Activated CD4-positive, alpha-beta T cell treated with anti-CD3 and anti-CD28 coated beads, Interleukin-10, Interleukin-2, amounts not matched to agents 100 ng/mL and 50 ng/mL, durations not matched to agents 16 hours and 8 hours (primary cell): ENCODE measurements around the gene AURKAIP1.

ENCODE experiments used
- DNase-seq: peaks from one replicate; pipeline ENCODE4 v3.0.0-alpha.2; 2020

Gene AURKAIP1

GRCh38 chr1:1345860-1346500, 29.0 kb downstream of the AURKAIP1 start:
- DNase-seq = no peak

GRCh38 chr1:1345384-1345783, 29.6 kb downstream of the AURKAIP1 start:
- DNase-seq = no peak

DNA sequence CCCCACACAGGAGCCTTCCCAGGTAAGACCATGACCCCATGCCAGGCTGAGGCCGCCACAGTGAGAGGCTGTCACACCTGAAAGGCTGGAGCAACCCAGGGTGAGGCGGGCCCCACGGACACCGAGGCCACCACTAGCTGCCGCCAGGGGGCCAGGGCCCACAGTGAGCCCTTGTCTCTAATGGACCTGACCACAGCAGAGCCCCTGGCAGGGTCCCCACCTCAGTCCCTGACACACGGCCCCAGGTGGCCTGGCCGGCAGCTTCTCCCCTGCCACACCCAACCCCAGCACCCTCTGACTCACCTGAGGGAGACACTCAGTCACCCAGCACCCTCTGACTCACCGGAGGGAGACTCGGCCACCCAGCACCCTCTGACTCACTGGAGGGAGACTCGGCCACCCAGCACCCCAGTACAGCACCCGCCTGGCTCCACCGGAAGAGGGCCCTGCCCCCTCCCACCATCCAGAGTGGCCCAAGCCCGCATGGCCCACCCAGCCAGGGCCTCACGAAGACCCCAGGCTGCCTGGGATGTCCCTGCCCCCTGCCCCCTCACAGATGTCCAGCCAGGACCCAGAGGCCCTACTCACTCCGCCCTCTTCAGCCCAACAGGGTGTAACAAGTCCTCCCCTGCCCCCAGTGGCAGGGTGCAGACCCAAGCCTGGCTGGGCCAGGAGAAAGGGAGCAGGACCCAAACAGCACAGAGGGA, 30.2 kb downstream of the AURKAIP1 start:
- peak; percentile 72 for DNase-seq

DNA sequence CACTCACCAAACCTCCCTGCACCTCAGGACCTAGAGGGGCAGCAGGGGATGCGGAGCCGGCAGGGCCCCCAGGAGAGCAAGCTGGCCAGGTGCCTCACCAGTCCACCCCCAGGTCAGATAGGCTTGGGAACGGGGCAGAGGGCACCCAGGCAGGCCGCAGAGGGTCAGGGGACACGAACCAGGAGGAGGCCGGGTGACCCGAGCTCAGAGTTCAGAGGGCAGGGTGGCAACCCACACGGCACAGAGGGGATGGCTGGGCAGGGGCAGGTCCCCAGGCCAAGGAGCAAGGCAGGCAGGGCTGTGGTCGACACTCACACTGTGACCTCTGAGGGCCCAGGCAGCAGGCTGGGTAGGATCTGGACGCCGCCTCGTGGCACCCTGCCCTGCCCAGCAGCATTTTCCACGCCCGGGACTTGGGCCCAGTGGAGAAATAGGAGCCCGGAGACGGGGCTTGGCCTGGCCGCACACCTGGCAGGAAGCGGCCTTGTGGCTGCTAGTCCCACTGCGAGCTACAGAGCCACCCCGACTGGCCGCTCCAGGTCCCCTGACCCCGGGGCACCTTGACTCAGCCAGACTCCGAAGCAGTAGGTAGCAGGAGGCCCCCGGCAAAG, 31.1 kb downstream of the AURKAIP1 start:
- no peak for DNase-seq

GRCh38 chr1:1342584-1343115, 32.4 kb downstream of the AURKAIP1 start:
- DNase-seq = no peak

- DNase-seq = no peak
Observed at GRCh38 chr1:1342061-1342562, 32.9 kb downstream of the AURKAIP1 start.

GRCh38 chr1:1341549-1342021, 33.4 kb downstream of the AURKAIP1 start:
- DNase-seq = no peak

DNA sequence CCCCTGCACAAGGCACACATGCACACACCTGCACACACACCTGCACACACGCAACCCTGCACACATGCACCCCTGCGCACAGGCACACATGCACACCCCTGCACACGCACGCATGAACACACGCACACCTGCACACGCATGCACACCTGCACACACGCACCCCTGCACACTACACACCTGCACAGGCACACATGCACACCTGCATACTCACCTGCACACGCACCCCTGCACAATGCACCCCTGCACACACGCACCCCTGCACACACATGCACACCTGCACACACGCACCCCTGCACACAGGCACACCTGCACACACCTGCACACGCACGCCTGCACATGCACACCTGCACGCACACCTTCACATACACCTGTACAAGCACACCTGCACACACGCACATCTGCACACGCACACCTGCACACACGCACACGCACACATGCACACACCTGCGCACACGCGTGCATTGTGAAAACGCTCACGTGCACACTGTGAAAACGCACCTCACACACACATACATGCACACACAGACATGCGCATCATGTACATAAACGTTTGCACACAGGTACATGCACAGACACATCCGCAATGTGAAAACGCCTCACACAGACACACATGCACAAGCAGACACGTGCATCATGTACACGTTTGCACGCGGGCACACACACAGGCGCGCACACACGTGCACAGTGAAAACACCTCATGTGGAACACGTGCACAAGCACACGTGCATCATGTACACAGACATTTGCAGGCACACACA, 34.0 kb downstream of the AURKAIP1 start:
- DNase-seq = no peak

DNA sequence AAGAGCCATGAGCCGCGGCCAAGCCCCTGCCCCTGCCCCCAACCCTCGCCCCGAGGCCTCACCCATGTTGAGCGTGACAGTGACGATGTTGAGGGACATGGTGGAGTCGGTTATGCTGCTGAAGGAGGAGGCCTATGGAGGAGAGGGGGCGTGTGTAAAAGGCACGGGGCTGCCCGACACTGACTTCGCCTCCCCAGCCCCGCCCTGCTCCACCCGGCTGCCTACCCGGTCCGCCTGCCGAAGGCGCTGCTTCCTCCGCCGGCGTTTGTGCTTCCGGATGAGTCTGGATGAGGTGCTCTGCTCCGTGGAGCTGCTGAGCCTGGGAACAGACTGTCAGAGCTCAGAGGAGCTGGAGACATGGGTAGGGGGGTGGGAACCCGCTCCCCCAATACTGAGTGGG, 34.8 kb downstream of the AURKAIP1 start:
- DNase-seq = no peak

GRCh38 chr1:1338278-1338677, 36.7 kb downstream of the AURKAIP1 start:
- DNase-seq = no peak

- DNase-seq = peak; percentile 35
Observed at GRCh38 chr1:1337793-1338147, 37.2 kb downstream of the AURKAIP1 start.

DNA sequence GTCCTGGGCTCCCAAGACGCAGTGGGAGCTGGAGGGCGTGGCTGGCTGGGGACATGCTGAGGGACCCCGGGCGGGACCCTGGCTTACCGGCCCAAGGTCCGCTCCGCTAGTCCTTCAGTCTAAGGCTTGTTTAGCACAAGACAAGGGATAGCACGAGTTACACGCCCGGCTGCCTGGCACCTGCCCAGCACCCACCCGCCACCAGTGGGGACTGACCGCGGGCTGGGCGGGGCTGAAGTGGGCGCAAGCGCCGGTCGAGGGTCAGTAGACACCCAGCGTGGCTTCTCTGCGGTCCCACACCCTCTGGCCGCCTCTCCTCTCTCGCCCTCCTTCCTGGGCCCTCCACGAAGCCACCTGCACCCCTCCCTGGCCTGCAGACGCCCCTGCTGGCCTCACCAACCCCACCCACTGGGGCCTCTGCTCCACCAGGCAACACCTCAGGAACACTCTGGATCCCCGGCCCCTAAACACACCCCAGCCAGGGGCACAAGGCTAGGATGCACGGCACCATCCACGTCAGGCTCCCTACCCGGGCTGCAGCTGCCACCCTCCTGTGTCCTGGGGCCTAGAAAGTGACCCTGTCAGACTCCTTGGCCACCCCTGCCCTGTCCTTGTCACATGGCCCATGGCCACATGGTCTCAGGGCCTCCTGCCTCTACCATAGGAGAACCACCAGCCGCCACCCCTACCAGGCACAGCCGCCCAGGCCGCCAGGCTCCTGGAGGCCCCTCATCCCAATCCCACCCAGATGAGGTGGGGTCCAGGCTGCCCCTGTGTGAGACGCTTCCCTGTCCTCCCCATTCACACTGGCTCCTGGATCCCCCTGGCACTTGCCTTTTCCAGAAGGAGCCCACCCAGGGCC, 37.8 kb downstream of the AURKAIP1 start:
- no peak for DNase-seq

DNA sequence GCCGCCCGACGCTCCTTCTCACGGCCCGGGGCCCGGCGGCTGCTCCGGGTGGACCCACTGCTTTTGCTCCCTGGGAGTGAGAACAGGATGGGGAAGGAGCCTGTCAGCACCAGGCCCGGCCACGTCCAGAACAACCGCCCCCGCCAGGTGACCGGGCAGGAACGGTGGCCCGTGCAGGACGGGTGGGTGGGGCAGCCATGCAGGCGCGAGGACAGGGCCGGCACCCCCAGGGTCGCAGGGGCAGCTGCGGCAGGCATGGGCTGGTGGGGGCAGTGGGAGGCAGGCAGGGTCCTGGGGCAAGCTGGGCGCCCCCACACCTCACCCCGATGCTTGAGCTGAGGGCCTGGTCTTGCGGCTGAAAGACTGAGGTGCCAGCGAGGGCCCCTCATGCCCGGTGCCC, 38.6 kb downstream of the AURKAIP1 start:
- no peak for DNase-seq

GRCh38 chr1:1335792-1336248, 39.2 kb downstream of the AURKAIP1 start:
- no peak for DNase-seq

DNA sequence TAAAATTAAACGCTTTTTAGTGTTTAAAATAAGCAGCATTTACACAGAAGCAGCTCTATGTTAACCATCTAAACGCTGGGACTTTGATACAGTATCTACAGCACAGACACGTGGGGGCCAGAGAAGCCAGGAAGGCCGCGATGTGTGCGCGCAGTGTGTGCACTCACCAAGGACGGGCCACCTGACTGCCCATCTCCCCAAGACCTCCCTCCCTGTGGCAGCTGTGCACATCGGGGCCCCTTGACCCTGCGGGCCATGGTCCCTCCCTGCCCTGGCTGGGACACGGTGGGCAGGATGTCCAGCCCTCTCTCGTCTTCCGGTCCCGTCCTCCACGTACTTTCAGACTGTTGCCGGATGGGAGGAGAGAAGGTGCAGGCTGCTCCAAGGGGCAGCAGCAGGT, 39.7 kb downstream of the AURKAIP1 start:
- DNase-seq = no peak

DNA sequence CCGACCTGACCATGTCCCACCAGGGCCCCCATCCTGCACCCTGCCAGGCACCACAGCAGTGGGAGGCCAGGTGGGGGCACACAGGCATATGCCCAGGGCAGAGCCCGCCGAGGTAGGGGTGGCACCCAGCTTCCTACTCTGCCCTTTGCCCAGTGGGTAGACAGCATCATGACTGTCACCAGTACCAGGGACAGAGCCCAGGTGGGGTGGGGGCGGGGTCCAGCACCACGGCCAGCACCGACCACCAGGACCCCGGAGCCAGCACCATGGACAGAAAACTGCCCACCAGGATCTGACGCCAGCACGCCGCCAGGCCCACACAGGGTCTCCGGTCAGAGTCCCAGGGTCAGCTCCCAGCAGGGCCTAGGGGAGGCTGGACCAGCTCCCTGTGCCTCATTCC, 40.2 kb downstream of the AURKAIP1 start:
- DNase-seq = no peak

DNA sequence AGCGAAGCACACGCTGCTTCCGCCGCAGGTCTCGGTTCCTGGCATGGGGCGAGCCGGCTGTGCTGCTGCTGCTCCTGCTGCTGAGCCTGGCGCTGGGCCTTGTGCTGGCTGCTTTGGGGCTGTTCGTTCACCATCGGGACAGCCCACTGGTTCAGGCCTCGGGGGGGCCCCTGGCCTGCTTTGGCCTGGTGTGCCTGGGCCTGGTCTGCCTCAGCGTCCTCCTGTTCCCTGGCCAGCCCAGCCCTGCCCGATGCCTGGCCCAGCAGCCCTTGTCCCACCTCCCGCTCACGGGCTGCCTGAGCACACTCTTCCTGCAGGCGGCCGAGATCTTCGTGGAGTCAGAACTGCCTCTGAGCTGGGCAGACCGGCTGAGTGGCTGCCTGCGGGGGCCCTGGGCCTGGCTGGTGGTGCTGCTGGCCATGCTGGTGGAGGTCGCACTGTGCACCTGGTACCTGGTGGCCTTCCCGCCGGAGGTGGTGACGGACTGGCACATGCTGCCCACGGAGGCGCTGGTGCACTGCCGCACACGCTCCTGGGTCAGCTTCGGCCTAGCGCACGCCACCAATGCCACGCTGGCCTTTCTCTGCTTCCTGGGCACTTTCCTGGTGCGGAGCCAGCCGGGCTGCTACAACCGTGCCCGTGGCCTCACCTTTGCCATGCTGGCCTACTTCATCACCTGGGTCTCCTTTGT, 41.3 kb downstream of the AURKAIP1 start:
- no peak for DNase-seq

GRCh38 chr1:1332774-1333480, 42.1 kb downstream of the AURKAIP1 start:
- no peak for DNase-seq

DNA sequence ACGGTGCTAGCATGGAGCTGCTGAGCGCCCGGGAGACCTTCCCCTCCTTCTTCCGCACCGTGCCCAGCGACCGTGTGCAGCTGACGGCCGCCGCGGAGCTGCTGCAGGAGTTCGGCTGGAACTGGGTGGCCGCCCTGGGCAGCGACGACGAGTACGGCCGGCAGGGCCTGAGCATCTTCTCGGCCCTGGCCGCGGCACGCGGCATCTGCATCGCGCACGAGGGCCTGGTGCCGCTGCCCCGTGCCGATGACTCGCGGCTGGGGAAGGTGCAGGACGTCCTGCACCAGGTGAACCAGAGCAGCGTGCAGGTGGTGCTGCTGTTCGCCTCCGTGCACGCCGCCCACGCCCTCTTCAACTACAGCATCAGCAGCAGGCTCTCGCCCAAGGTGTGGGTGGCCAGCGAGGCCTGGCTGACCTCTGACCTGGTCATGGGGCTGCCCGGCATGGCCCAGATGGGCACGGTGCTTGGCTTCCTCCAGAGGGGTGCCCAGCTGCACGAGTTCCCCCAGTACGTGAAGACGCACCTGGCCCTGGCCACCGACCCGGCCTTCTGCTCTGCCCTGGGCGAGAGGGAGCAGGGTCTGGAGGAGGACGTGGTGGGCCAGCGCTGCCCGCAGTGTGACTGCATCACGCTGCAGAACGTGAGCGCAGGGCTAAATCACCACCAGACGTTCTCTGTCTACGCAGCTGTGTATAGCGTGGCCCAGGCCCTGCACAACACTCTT, 42.8 kb downstream of the AURKAIP1 start:
- no peak for DNase-seq
